ENCODE measurements around the gene CHRM2. TPM values are rescaled to one million over a fixed set of nuclear protein-coding genes. Genes with fewer than 3 reads are reported as not detected.

The CHRM2 gene
- polyA plus RNA-seq, 1 donor (not counting 4 experiments of a cell fraction or from before 2014, with no cell fraction given) = not detected

DNA sequence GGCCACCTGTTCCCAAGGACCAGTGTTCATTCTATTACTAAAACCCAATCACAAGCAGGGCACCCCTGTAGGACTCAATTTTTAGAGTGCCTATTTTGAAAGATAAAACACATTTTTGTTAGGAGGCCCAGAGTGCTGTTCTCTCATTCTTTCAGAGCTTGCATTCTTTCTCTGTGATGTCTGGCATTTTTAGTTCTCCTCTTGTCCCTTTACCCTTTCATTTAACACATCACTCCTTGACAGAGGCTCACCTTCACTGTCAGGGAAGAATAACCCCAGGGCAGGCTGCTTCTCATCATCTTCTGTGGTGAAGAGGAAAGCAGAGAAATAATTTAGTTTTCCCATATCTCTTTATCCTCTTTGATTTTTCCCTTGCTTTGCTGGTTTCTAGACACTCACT lies 73.9 kb downstream of the CHRM2 start:
- dilution Hi-C loops (cut with MboI; ENCODE audit: extremely low pct_ligation_motif_present, low sequenced_read_pairs) = no loop called here
- H3K4me2 ChIP-seq (ENCODE audit: control insufficient read depth, extremely low read depth, insufficient read depth, low read depth, low read length) = no peak overlapping the region
- H3K9me3 ChIP-seq (ENCODE audit: control insufficient read depth, low read depth, low read length) = no peaks in the 10 kb centered on the region
- H4K20me1 ChIP-seq (ENCODE audit: control insufficient read depth, extremely low read depth, insufficient read depth, low read length) = no peaks in the 10 kb centered on the region
- no peaks in the 10 kb centered on the region for H3K9me1 ChIP-seq (ENCODE audit: control insufficient read depth, extremely low read depth, insufficient read depth, low read length)
- H3K27me3 ChIP-seq (ENCODE audit: control insufficient read depth, extremely low read depth, insufficient read depth, low read length) = no peaks in the 10 kb centered on the region
- no peaks in the 10 kb centered on the region for H3K36me3 ChIP-seq (ENCODE audit: control insufficient read depth in 2 of 2, extremely low read depth in 1 of 2, insufficient read depth in 2 of 2, low read length in 2 of 2)
- no peaks in the 10 kb centered on the region for H3K4me1 ChIP-seq (ENCODE audit: control insufficient read depth, extremely low read depth, insufficient read depth, low read length)
- no peak overlapping the region for H3K4me3 ChIP-seq (ENCODE audit: control insufficient read depth in 2 of 3, extremely low read depth in 1 of 3, insufficient read depth in 2 of 3, low read depth in 1 of 3, low read length in 3 of 3)
- no peaks in the 10 kb centered on the region for H3K79me2 ChIP-seq (ENCODE audit: control insufficient read depth, insufficient read depth, low read length)
- no peak for DNase-seq (ENCODE audit: low read depth, low spot score)
- no peak overlapping the region for H3K9ac ChIP-seq (ENCODE audit: control insufficient read depth, extremely low read depth, insufficient read depth, low read length)
- TF ChIP-seq, protein P1, sequence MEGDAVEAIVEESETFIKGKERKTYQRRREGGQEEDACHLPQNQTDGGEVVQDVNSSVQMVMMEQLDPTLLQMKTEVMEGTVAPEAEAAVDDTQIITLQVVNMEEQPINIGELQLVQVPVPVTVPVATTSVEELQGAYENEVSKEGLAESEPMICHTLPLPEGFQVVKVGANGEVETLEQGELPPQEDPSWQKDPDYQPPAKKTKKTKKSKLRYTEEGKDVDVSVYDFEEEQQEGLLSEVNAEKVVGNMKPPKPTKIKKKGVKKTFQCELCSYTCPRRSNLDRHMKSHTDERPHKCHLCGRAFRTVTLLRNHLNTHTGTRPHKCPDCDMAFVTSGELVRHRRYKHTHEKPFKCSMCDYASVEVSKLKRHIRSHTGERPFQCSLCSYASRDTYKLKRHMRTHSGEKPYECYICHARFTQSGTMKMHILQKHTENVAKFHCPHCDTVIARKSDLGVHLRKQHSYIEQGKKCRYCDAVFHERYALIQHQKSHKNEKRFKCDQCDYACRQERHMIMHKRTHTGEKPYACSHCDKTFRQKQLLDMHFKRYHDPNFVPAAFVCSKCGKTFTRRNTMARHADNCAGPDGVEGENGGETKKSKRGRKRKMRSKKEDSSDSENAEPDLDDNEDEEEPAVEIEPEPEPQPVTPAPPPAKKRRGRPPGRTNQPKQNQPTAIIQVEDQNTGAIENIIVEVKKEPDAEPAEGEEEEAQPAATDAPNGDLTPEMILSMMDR (optimal IDR thresholded peaks at IDR 0.05 in 1 of 3, IDR thresholded peaks at IDR 0.05 in 1 of 3, conservative IDR thresholded peaks at IDR 0.05 in 1 of 3; ENCODE audit: extremely low read depth in 1 of 3, insufficient read depth in 2 of 3, low read length in 3 of 3) = no peak
- no peak for FAIRE-seq
- H3K27ac ChIP-seq (ENCODE audit: control insufficient read depth, insufficient read depth, low read length) = no peak overlapping the region
- no peak overlapping the region for H2AFZ ChIP-seq (ENCODE audit: control insufficient read depth, low read length)

DNA sequence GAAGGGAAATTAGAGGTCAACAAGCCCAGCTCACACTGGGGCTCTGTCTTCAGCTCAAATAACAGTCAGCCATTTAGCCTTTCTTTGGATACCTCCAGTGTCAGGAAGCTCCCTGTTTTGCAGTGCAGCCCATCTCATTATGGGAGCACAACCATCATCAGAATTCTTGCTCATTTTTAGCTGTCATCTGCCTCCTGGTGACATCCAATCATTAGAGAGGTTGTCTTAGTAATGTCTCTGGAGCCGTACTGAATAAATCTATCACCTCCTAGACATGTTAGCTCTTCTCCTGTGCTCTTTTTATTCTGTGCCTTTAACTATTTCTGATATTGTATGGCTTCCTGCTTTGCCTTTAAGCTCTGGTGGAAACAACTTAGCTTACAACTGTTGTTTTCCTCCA lies 74.5 kb downstream of the CHRM2 start:
- Histone ChIP-seq H2AFZ (ENCODE audit: control insufficient read depth, low read length) (no peak overlapping the region), H3K9me1 (ENCODE audit: control insufficient read depth, extremely low read depth, insufficient read depth, low read length) (no peaks in the 10 kb centered on the region), H3K36me3 (ENCODE audit: control insufficient read depth in 2 of 2, extremely low read depth in 1 of 2, insufficient read depth in 2 of 2, low read length in 2 of 2) (no peaks in the 10 kb centered on the region), H3K4me2 (ENCODE audit: control insufficient read depth, extremely low read depth, insufficient read depth, low read depth, low read length) (no peak overlapping the region), H4K20me1 (ENCODE audit: control insufficient read depth, extremely low read depth, insufficient read depth, low read length) (no peaks in the 10 kb centered on the region), H3K27ac (ENCODE audit: control insufficient read depth, insufficient read depth, low read length) (no peak overlapping the region), H3K4me1 (ENCODE audit: control insufficient read depth, extremely low read depth, insufficient read depth, low read length) (no peaks in the 10 kb centered on the region), H3K4me3 (ENCODE audit: control insufficient read depth in 2 of 3, extremely low read depth in 1 of 3, insufficient read depth in 2 of 3, low read depth in 1 of 3, low read length in 3 of 3) (no peak overlapping the region), H3K9me3 (ENCODE audit: control insufficient read depth, low read depth, low read length) (no peaks in the 10 kb centered on the region), H3K9ac (ENCODE audit: control insufficient read depth, extremely low read depth, insufficient read depth, low read length) (no peak overlapping the region), H3K27me3 (ENCODE audit: control insufficient read depth, extremely low read depth, insufficient read depth, low read length) (no peaks in the 10 kb centered on the region), H3K79me2 (ENCODE audit: control insufficient read depth, insufficient read depth, low read length) (no peaks in the 10 kb centered on the region)
- dilution Hi-C loops (cut with MboI; ENCODE audit: extremely low pct_ligation_motif_present, low sequenced_read_pairs) = no loop called here
- no peak for DNase-seq (ENCODE audit: low read depth, low spot score)
- no peak for TF ChIP-seq EZH2 (IDR thresholded peaks at IDR 0.05; ENCODE audit: low read length)
- TF ChIP-seq, protein P1 (optimal IDR thresholded peaks at IDR 0.05 in 1 of 3, IDR thresholded peaks at IDR 0.05 in 1 of 3, conservative IDR thresholded peaks at IDR 0.05 in 1 of 3; ENCODE audit: extremely low read depth in 1 of 3, insufficient read depth in 2 of 3, low read length in 3 of 3) = no peak
- no peak for FAIRE-seq
